Neural cell (in vitro differentiated cells): Measurements from ENCODE around the gene CPOX. TPM values are rescaled to one million over a fixed set of nuclear protein-coding genes. Genes with fewer than 3 reads are reported as not detected.

Experiments
- H2AFZ ChIP-seq: fragments of 200-600, 300-800 bp; sonication (generic), shearing (Covaris generic); 2 replicates; pipeline ENCODE4 v1.6.0; 2014; ENCODE audit warnings: low read depth, mild to moderate bottlenecking, antibody characterized with exemption, low read length, moderate library complexity
- H3F3A ChIP-seq: fragments of 200-600 bp; shearing (Covaris generic); 2 replicates; pipeline ENCODE4 v1.6.1; 2016; ENCODE audit warnings: mild to moderate bottlenecking, moderate library complexity, mixed read lengths, antibody characterized with exemption, low read length; ENCODE audit not compliant: insufficient read depth, poor library complexity, severe bottlenecking
- H3K27ac ChIP-seq: fragments of 200-600, 300-800 bp; sonication (generic), shearing (Covaris generic); 2 replicates; pipeline ENCODE4 v1.5.1; 2014; ENCODE audit warnings: mild to moderate bottlenecking, low read length, moderate library complexity
- H3K27me3 ChIP-seq: fragments of 300-800, 200-600 bp; sonication (generic), shearing (Covaris generic); 2 replicates; pipeline ENCODE4 v1.6.0; 2014; ENCODE audit warnings: mild to moderate bottlenecking, low read depth, low read length, moderate library complexity; ENCODE audit not compliant: insufficient read depth
- H3K36me3 ChIP-seq: fragments of 300-800, 200-600 bp; sonication (generic), shearing (Covaris generic); 2 replicates; pipeline ENCODE4 v1.5.1; 2014; ENCODE audit warnings: mild to moderate bottlenecking, antibody characterized with exemption, low read length, moderate library complexity; ENCODE audit not compliant: insufficient read depth
- H3K4me2 ChIP-seq: fragments of 300-800, 200-600 bp; sonication (generic), shearing (Covaris generic); 2 replicates; pipeline ENCODE4 v1.6.0; 2014; ENCODE audit warnings: mild to moderate bottlenecking, low read length
- H3K4me3 ChIP-seq: fragments of 300-800, 200-600 bp; sonication (generic), shearing (Covaris generic); 2 replicates; pipeline ENCODE4 v1.5.1; 2014; ENCODE audit warnings: mild to moderate bottlenecking, low read length, moderate library complexity
- H3K79me2 ChIP-seq: fragments of 200-600 bp; shearing (Covaris generic); replicated peaks from 2 replicates; pipeline ENCODE4 v1.6.0; 2014; ENCODE audit warnings: mild to moderate bottlenecking, low read length, moderate library complexity; ENCODE audit not compliant: insufficient read depth
- H3K9ac ChIP-seq: fragments of 300-800, 200-600 bp; sonication (generic), shearing (Covaris generic); 2 replicates; pipeline ENCODE4 v1.6.1; 2016; ENCODE audit warnings: mild to moderate bottlenecking, low read length, mixed read lengths
- H3K9me2 ChIP-seq: fragments of 200-600 bp; shearing (Covaris generic); 2 replicates; pipeline ENCODE4 v1.6.1; 2016; ENCODE audit warnings: mild to moderate bottlenecking, low read length, mixed read lengths; ENCODE audit not compliant: insufficient read depth
- H3K9me3 ChIP-seq: fragments of 200-600, 300-800 bp; sonication (generic), shearing (Covaris generic); 2 replicates; pipeline ENCODE4 v1.6.1; 2016; ENCODE audit warnings: mild to moderate bottlenecking, mixed run types, low read length, moderate library complexity, mixed read lengths
- H4K20me1 ChIP-seq: fragments of 200-600 bp; shearing (Covaris generic); 2 replicates; pipeline ENCODE4 v1.6.1; 2016; ENCODE audit warnings: mild to moderate bottlenecking, mixed run types; ENCODE audit not compliant: insufficient read depth
- EP300 ChIP-seq: fragments of 450-650 bp; conservative IDR thresholded peaks from 2 replicates; pipeline ENCODE4 v1.6.1; 2014; ENCODE audit warnings: antibody characterized with exemption, mild to moderate bottlenecking, moderate library complexity; ENCODE audit not compliant: poor library complexity, severe bottlenecking
- EZH2 ChIP-seq: fragments of 200-600, 300-800 bp; shearing (Covaris generic), sonication (generic); IDR thresholded peaks from 2 replicates; pipeline ENCODE4 v1.6.1; 2014; ENCODE audit warnings: antibody characterized with exemption, low read length, borderline replicate concordance, mild to moderate bottlenecking; ENCODE audit not compliant: insufficient read depth, poor library complexity, severe bottlenecking
- MXI1 ChIP-seq: fragments of 450-650 bp; conservative IDR thresholded peaks from 2 replicates; pipeline ENCODE4 v1.6.1; 2014; ENCODE audit warnings: antibody characterized with exemption, mild to moderate bottlenecking; ENCODE audit not compliant: poor library complexity, severe bottlenecking
- POLR2AphosphoS5 ChIP-seq: IDR thresholded peaks from 2 replicates; pipeline ENCODE4 v1.6.1; 2012
- RAD21 ChIP-seq: fragments of 450-650 bp; conservative IDR thresholded peaks from 2 replicates; pipeline ENCODE4 v1.6.1; 2014; ENCODE audit warnings: antibody characterized with exemption, mild to moderate bottlenecking, moderate library complexity
- SMC3 ChIP-seq: fragments of 450-650 bp; conservative IDR thresholded peaks from 2 replicates; pipeline ENCODE4 v1.6.1; 2014; ENCODE audit warnings: antibody characterized with exemption, mild to moderate bottlenecking, moderate library complexity; ENCODE audit not compliant: poor library complexity
- TAF1 ChIP-seq: IDR thresholded peaks from 2 replicates; pipeline ENCODE4 v1.6.1; 2012; ENCODE audit warnings: low read depth
- polyA plus RNA-seq: library from polyadenylated mRNA; depleted of rRNA; stranded (reverse); fragments of >200 nt; gene quantifications from 2 replicates; pipeline ENCODE4 v1.2.3, GENCODE V29; 2014
- TF ChIP-seq, protein P1 (sequence below): fragments of 450-650 bp; IDR thresholded peaks from 2 replicates; pipeline ENCODE4 v1.5.1; 2014; ENCODE audit warnings: antibody characterized with exemption, mild to moderate bottlenecking, moderate library complexity; ENCODE audit not compliant: poor library complexity, severe bottlenecking
- TF ChIP-seq, protein P2 (sequence below): IDR thresholded peaks from 2 replicates; pipeline ENCODE4 v1.6.1; 2012; ENCODE audit warnings: borderline replicate concordance

CPOX gene
- polyA plus RNA-seq, 1 donor from 2014 or later = 37.4 TPM

DNA sequence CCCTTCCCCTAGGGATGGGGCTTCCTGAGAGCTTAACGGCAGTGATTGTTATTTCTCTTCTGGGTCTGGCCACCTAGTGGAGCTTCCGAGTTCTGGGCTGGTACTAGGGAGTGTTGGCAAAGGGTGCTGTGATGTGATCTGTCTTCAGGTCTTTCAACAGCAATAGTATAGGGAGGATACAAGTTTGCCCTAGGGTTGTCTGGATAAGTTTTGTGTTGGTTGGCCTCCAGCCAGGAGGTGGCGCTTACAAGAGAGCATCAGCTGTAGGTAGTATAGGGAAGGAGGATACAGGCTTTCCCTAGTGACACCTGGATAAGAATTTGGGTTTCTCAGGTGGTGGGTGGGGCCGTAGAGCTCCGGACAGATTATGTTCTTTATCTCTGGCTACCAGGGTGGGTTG lies 19.2 kb upstream of the CPOX start:
- TF ChIP-seq, protein P1, sequence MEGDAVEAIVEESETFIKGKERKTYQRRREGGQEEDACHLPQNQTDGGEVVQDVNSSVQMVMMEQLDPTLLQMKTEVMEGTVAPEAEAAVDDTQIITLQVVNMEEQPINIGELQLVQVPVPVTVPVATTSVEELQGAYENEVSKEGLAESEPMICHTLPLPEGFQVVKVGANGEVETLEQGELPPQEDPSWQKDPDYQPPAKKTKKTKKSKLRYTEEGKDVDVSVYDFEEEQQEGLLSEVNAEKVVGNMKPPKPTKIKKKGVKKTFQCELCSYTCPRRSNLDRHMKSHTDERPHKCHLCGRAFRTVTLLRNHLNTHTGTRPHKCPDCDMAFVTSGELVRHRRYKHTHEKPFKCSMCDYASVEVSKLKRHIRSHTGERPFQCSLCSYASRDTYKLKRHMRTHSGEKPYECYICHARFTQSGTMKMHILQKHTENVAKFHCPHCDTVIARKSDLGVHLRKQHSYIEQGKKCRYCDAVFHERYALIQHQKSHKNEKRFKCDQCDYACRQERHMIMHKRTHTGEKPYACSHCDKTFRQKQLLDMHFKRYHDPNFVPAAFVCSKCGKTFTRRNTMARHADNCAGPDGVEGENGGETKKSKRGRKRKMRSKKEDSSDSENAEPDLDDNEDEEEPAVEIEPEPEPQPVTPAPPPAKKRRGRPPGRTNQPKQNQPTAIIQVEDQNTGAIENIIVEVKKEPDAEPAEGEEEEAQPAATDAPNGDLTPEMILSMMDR = no peak
- TF ChIP-seq POLR2AphosphoS5 = no peak
- no peak for TF ChIP-seq TAF1
- TF ChIP-seq MXI1 = no peak
- TF ChIP-seq EP300 = no peak
- no peak for TF ChIP-seq EZH2
- TF ChIP-seq, protein P2, sequence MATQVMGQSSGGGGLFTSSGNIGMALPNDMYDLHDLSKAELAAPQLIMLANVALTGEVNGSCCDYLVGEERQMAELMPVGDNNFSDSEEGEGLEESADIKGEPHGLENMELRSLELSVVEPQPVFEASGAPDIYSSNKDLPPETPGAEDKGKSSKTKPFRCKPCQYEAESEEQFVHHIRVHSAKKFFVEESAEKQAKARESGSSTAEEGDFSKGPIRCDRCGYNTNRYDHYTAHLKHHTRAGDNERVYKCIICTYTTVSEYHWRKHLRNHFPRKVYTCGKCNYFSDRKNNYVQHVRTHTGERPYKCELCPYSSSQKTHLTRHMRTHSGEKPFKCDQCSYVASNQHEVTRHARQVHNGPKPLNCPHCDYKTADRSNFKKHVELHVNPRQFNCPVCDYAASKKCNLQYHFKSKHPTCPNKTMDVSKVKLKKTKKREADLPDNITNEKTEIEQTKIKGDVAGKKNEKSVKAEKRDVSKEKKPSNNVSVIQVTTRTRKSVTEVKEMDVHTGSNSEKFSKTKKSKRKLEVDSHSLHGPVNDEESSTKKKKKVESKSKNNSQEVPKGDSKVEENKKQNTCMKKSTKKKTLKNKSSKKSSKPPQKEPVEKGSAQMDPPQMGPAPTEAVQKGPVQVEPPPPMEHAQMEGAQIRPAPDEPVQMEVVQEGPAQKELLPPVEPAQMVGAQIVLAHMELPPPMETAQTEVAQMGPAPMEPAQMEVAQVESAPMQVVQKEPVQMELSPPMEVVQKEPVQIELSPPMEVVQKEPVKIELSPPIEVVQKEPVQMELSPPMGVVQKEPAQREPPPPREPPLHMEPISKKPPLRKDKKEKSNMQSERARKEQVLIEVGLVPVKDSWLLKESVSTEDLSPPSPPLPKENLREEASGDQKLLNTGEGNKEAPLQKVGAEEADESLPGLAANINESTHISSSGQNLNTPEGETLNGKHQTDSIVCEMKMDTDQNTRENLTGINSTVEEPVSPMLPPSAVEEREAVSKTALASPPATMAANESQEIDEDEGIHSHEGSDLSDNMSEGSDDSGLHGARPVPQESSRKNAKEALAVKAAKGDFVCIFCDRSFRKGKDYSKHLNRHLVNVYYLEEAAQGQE = no peak
- no peak for TF ChIP-seq SMC3
- no peak for TF ChIP-seq RAD21
- Histone ChIP-seq H3K9ac (no peak overlapping the region), H3K36me3 (no peaks in the 10 kb centered on the region), H3K4me3 (no peak overlapping the region), H3K9me2 (no peaks in the 10 kb centered on the region), H4K20me1 (no peaks in the 10 kb centered on the region), H3K4me2 (no peak overlapping the region), H3F3A (no peaks in the 10 kb centered on the region), H2AFZ (no peak overlapping the region), H3K27me3 (no peaks in the 10 kb centered on the region), H3K9me3 (no peaks in the 10 kb centered on the region), H3K27ac (no peak overlapping the region), H3K79me2 (no peaks in the 10 kb centered on the region)

DNA sequence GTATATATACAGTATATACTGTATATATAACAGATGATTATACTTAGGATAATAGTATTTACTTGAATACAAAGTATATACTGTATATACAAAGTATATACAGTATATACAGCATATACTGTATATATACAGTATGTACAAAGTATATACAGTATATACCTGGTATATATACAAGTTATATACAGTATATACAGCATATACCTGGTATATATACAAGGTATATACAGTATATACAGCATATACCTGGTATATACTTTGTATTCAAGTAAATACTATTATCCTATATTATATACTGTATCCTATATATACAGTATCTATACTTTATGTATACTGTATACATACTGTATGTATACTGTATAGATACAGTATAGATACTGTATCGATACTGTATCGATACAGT lies 14.6 kb upstream of the CPOX start:
- Histone ChIP-seq H3K79me2 (no peaks in the 10 kb centered on the region), H3K9me2 (no peaks in the 10 kb centered on the region), H3K9me3 (no peaks in the 10 kb centered on the region), H4K20me1 (no peaks in the 10 kb centered on the region), H3F3A (no peaks in the 10 kb centered on the region), H3K36me3 (no peaks in the 10 kb centered on the region), H3K4me3 (no peak overlapping the region), H3K4me2 (no peak overlapping the region), H3K27me3 (no peaks in the 10 kb centered on the region), H2AFZ (no peak overlapping the region), H3K27ac (no peak overlapping the region), H3K9ac (no peak overlapping the region)
- TF ChIP-seq RAD21 (no peak), EZH2 (no peak), POLR2AphosphoS5 (no peak), TAF1 (no peak), EP300 (no peak), SMC3 (no peak), MXI1 (no peak)
- TF ChIP-seq, protein P2 = no peak
- TF ChIP-seq, protein P1 = no peak
